Motor neuron (in vitro differentiated cells): Measurements from ENCODE around the gene EYA2. TPM values are rescaled to one million over a fixed set of nuclear protein-coding genes. Genes with fewer than 3 reads are reported as not detected.

Source experiments
- ATAC-seq, 8 experiments: fragments of 200-7000 bp; cut with Tn5 transposase; replicated peaks in 6 of 8; 2 replicates each; pipeline ENCODE4 v1.8.0; 2021; ENCODE audit warnings: mild to moderate bottlenecking in 8 of 8, moderate library complexity in 8 of 8
- H3K27ac ChIP-seq, 2 donors: fragments of 250-450 bp; sonication (Bioruptor Pico); 2 replicates each; pipeline ENCODE4 v1.9.0; 2021; ENCODE audit warnings: antibody characterized with exemption in 2 of 2, mild to moderate bottlenecking in 2 of 2, moderate library complexity in 1 of 2
- H3K4me1 ChIP-seq, 2 donors: fragments of 250-450 bp; sonication (Bioruptor Pico); replicated peaks in 1 of 2; 2 replicates each; pipeline ENCODE4 v1.6.1; 2021; ENCODE audit warnings: antibody characterized with exemption in 2 of 2, mild to moderate bottlenecking in 2 of 2, moderate library complexity in 1 of 2
- H3K4me3 ChIP-seq, 5 donors: fragments of 250-450 bp; sonication (Bioruptor Pico); 2 replicates each; pipeline ENCODE4 v1.9.0; 2021; ENCODE audit warnings: antibody characterized with exemption in 5 of 5, mild to moderate bottlenecking in 5 of 5, moderate library complexity in 4 of 5
- WGBS, 10 experiments: fragments of 450-650 bp; shearing (Covaris generic); methylation state at CpG; one replicate each; pipeline ENCODE4 v1.0.0; 2022; 5-methylcytosine and 5-hydroxymethylcytosine counted together
- in situ Hi-C, 9 experiments: fragments of 400-800 bp; cut with MboI; loops; one replicate each; pipeline ENCODE4 v1.15.0; 2021; ENCODE audit warnings: low sequenced_read_pairs in 9 of 9, low pct_unique_long_range_greater_than_20kb in 2 of 9; ENCODE audit not compliant: unreplicated experiment in 9 of 9
- total RNA-seq, 8 experiments: library from RNA; unstranded; fragments of 300-600 nt; gene quantifications; 2 replicates each; pipeline versions ENCODE4 v1.2.3 to v1.2.4, GENCODE V29; 2022

EYA2 gene
- total RNA-seq, 8 experiments from 2014 or later, result 0.18 to 7.5 (median 1.9) TPM; not detected in 1

- H3K4me1 ChIP-seq, result peaks cover 6% of the 10 kb centered on the region in 2 donors
- no peak overlapping the region for H3K27ac ChIP-seq
- no peak for ATAC-seq
- no peak overlapping the region for H3K4me3 ChIP-seq
- in situ Hi-C loops, result no loop called here
- 29 to 96% (median 77%) methylated on average over 2 to 3 of the region's 3 CpGs for WGBS, 10 experiments
Observed at GRCh38 chr20:47067776-47068175, 173.1 kb downstream of the EYA2 start.

GRCh38 chr20:47070176-47070575, 175.5 kb downstream of the EYA2 start:
- in situ Hi-C loops, result no loop called here
- Histone ChIP-seq H3K4me1 (no peaks in the 10 kb centered on the region), H3K4me3 (no peak overlapping the region), H3K27ac (no peak overlapping the region)
- ATAC-seq, result no peak
- 39 to 100% (median 84%) methylated on average over 1 to 3 of the region's 3 CpGs; no CpG with 5 or more reads in 1 of the 10 experiments for WGBS, 10 experiments

GRCh38 chr20:47071646-47072185, 177.1 kb downstream of the EYA2 start:
- Histone ChIP-seq H3K4me3 (no peak overlapping the region), H3K27ac (no peak overlapping the region), H3K4me1 (no peaks in the 10 kb centered on the region)
- in situ Hi-C loops, result no loop called here
- ATAC-seq, result no peak
- 56 to 100% (median 82%) methylated on average over 1 to 4 of the region's 10 CpGs; no CpG with 5 or more reads in 4 of the 10 experiments for WGBS, 10 experiments

- WGBS, 10 experiments, result 15 to 100% (median 82%) methylated on average over 1 to 9 of the region's 16 CpGs; no CpG with 5 or more reads in 2 of the 10 experiments
- no peaks in the 10 kb centered on the region for H3K4me1 ChIP-seq
- no peak for ATAC-seq
- no peak overlapping the region for H3K4me3 ChIP-seq
- no peak overlapping the region for H3K27ac ChIP-seq
- in situ Hi-C loops, result no loop called here
Observed at GRCh38 chr20:47073766-47074475, 179.3 kb downstream of the EYA2 start.

GRCh38 chr20:47075263-47075662, 180.6 kb downstream of the EYA2 start:
- ATAC-seq, result no peak
- in situ Hi-C loops, result no loop called here
- WGBS, 10 experiments, result 17 to 93% (median 78%) methylated on average over 1 to 3 of the region's 3 CpGs; no CpG with 5 or more reads in 3 of the 10 experiments
- no peak overlapping the region for H3K4me3 ChIP-seq
- no peak overlapping the region for H3K27ac ChIP-seq
- no peaks in the 10 kb centered on the region for H3K4me1 ChIP-seq

- in situ Hi-C loops, result no loop called here
- H3K4me3 ChIP-seq, result no peak overlapping the region
- H3K4me1 ChIP-seq, result no peaks in the 10 kb centered on the region
- ATAC-seq, result no peak
- H3K27ac ChIP-seq, result no peak overlapping the region
Observed at GRCh38 chr20:47079047-47079446, 184.4 kb downstream of the EYA2 start.

GRCh38 chr20:47080365-47080764, 185.7 kb downstream of the EYA2 start:
- no peak for ATAC-seq
- in situ Hi-C loops, result no loop called here
- H3K4me1 ChIP-seq, result no peaks in the 10 kb centered on the region
- WGBS, 10 experiments, result 67 to 100% methylated on average over 1 of the region's 1 CpG; no CpG with 5 or more reads in 8 of the 10 experiments
- H3K4me3 ChIP-seq, result no peak overlapping the region
- H3K27ac ChIP-seq, result no peak overlapping the region

- ATAC-seq, result no peak
- H3K4me1 ChIP-seq, result no peaks in the 10 kb centered on the region
- 49 to 100% (median 82%) methylated on average over 1 to 6 of the region's 6 CpGs; no CpG with 5 or more reads in 4 of the 10 experiments for WGBS, 10 experiments
- in situ Hi-C loops, result no loop called here
- H3K27ac ChIP-seq, result no peak overlapping the region
- H3K4me3 ChIP-seq, result no peak overlapping the region
Observed at GRCh38 chr20:47086316-47086715, 191.7 kb downstream of the EYA2 start.

GRCh38 chr20:47088335-47088734, 193.7 kb downstream of the EYA2 start:
- no peaks in the 10 kb centered on the region for H3K4me1 ChIP-seq
- H3K4me3 ChIP-seq, result no peak overlapping the region
- no peak overlapping the region for H3K27ac ChIP-seq
- ATAC-seq, result peak in 7 of 8 experiments; percentile 16 to 78 (median 60)
- in situ Hi-C loops, result no loop called here
- 10 to 89% (median 81%) methylated on average over 1 to 5 of the region's 7 CpGs; no CpG with 5 or more reads in 5 of the 10 experiments for WGBS, 10 experiments

GRCh38 chr20:47089151-47089550, 194.5 kb downstream of the EYA2 start:
- WGBS, 10 experiments, result 0 to 100% (median 85%) methylated on average over 1 to 11 of the region's 15 CpGs; no CpG with 5 or more reads in 2 of the 10 experiments
- ATAC-seq, result no peak
- in situ Hi-C loops, result no loop called here
- H3K27ac ChIP-seq, result no peak overlapping the region
- H3K4me1 ChIP-seq, result no peaks in the 10 kb centered on the region
- no peak overlapping the region for H3K4me3 ChIP-seq

- Histone ChIP-seq H3K27ac (no peak overlapping the region), H3K4me1 (no peaks in the 10 kb centered on the region), H3K4me3 (no peak overlapping the region)
- ATAC-seq, result no peak
- WGBS, 10 experiments, result 42 to 100% (median 82%) methylated on average over 2 to 5 of the region's 5 CpGs; no CpG with 5 or more reads in 2 of the 10 experiments
- in situ Hi-C loops, result no loop called here
Observed at GRCh38 chr20:47090835-47091234, 196.2 kb downstream of the EYA2 start.

GRCh38 chr20:47093320-47093966, 198.8 kb downstream of the EYA2 start:
- 0 to 94% (median 85%) methylated on average over 1 to 12 of the region's 13 CpGs; no CpG with 5 or more reads in 2 of the 10 experiments for WGBS, 10 experiments
- Histone ChIP-seq H3K27ac (no peak overlapping the region), H3K4me3 (no peak overlapping the region), H3K4me1 (peaks cover 0 to 9% of the 10 kb centered on the region in 2 donors)
- in situ Hi-C loops, result no loop called here
- ATAC-seq, result no peak

GRCh38 chr20:47095690-47096089, 201.0 kb downstream of the EYA2 start:
- H3K4me1 ChIP-seq, result peaks cover 0 to 9% of the 10 kb centered on the region in 2 donors
- H3K27ac ChIP-seq, result no peak overlapping the region
- ATAC-seq, result no peak
- 0 to 80% (median 50%) methylated on average over 1 of the region's 1 CpG; no CpG with 5 or more reads in 1 of the 10 experiments for WGBS, 10 experiments
- in situ Hi-C loops, result no loop called here
- H3K4me3 ChIP-seq, result no peak overlapping the region
